AG04450 (cell line): Measurements from ENCODE around the gene C10orf67. TPM values are rescaled to one million over a fixed set of nuclear protein-coding genes. Genes with fewer than 3 reads are reported as not detected.

Experiments
- CTCF ChIA-PET: fragments of 300-600, 350-600 bp; formaldehyde crosslinking; extraction: SDS; loops from one replicate; lab custom pipeline; 2022; ENCODE audit warnings: antibody characterized with exemption, inconsistent platforms; lab: Charles Lee
- POLR2A ChIA-PET: fragments of 350-600 bp; formaldehyde crosslinking; extraction: SDS; loops from one replicate; lab custom pipeline; 2021; ENCODE audit warnings: antibody characterized with exemption, inconsistent platforms; lab: Yijun Ruan, JAX
- DNase-seq: peaks from one replicate; pipeline ENCODE4 v3.0.0-alpha.2; 2011; ENCODE audit warnings: low read depth, low spot score
- H3K27ac ChIP-seq: one replicate; pipeline ENCODE4 v1.5.1; 2012; ENCODE audit warnings: low read depth, low read length, control low read depth
- H3K27me3 ChIP-seq: one replicate; pipeline ENCODE4 v1.6.0; 2012; ENCODE audit warnings: low read length; ENCODE audit not compliant: control insufficient read depth, insufficient read depth
- H3K4me3 ChIP-seq: 2 replicates; pipeline ENCODE4 v1.5.1; 2011; ENCODE audit warnings: mild to moderate bottlenecking, low read depth, low read length, control low read depth
- H3K9me3 ChIP-seq: 2 replicates; pipeline ENCODE4 v1.5.1; 2012; ENCODE audit warnings: low read length; ENCODE audit not compliant: control insufficient read depth, insufficient read depth
- polyA plus RNA-seq: library from polyadenylated mRNA; depleted of rRNA; stranded (reverse); fragments of >200 nt; gene quantifications from 2 replicates; pipeline ENCODE4 v1.2.3, GENCODE V29; 2011
- TF ChIP-seq, protein P1 (sequence below): IDR thresholded peaks from 2 replicates; pipeline ENCODE4 v1.5.1; 2011; ENCODE audit warnings: low read depth, low read length, control low read depth, inconsistent platforms

Gene C10orf67
- polyA plus RNA-seq, 1 experiment, result 0.14 TPM

DNA sequence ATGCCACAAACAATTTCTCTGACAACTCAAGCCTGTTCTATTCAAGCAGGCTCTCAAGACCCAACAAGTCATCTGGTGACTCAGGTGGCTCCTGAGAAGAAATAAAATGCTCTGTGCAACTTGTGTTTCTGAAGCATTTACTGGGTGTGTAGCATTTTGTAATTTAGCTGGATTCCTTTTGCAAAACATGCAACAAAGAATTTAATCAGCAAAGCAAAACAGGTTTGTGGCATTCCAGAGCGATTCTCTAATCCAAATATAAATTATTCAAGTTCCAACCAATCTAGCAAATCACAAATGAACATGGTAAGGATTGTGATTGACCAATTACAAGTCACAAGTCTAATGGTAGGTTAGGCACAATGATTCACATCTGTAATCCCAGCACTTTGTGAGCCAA, 39.8 kb upstream of the C10orf67 start:
- TF ChIP-seq, protein P1, sequence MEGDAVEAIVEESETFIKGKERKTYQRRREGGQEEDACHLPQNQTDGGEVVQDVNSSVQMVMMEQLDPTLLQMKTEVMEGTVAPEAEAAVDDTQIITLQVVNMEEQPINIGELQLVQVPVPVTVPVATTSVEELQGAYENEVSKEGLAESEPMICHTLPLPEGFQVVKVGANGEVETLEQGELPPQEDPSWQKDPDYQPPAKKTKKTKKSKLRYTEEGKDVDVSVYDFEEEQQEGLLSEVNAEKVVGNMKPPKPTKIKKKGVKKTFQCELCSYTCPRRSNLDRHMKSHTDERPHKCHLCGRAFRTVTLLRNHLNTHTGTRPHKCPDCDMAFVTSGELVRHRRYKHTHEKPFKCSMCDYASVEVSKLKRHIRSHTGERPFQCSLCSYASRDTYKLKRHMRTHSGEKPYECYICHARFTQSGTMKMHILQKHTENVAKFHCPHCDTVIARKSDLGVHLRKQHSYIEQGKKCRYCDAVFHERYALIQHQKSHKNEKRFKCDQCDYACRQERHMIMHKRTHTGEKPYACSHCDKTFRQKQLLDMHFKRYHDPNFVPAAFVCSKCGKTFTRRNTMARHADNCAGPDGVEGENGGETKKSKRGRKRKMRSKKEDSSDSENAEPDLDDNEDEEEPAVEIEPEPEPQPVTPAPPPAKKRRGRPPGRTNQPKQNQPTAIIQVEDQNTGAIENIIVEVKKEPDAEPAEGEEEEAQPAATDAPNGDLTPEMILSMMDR, result no peak
- POLR2A ChIA-PET, result no interaction called here

DNA sequence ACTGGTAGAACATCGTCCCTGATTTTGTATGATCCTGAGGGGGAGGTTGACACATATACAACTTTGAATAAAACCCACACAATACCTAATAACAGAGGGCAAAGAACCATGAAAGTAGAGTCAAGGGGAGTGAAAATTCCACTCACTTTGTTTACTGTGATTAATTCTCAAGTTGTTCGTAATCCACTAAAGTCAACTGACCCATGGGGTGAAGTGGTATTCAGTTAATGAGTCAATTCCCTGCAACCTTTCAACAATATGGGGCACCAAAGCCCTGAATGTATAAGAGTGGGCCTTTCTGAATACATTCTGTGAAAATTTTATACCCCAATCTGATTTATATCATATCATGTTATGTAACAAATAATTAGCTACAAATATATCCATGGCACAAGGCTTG, 39.0 kb upstream of the C10orf67 start:
- CTCF ChIA-PET, result interaction anchor here (1.1 kb wide), 1 partner anchor 133 kb away, joined by 4 read pairs; no protein-coding TSS in a partner anchor

More for the DNA sequence above, 39.8 kb upstream of the C10orf67 start:
- Histone ChIP-seq H3K27me3 (peaks cover 2% of the 10 kb centered on the region), H3K27ac (no peak overlapping the region), H3K9me3 (no peaks in the 10 kb centered on the region), H3K4me3 (no peak overlapping the region)
- DNase-seq, result no peak
- CTCF ChIA-PET, result interaction anchor here (1.1 kb wide), 1 partner anchor 132 kb away, joined by 4 read pairs; no protein-coding TSS in a partner anchor

DNA sequence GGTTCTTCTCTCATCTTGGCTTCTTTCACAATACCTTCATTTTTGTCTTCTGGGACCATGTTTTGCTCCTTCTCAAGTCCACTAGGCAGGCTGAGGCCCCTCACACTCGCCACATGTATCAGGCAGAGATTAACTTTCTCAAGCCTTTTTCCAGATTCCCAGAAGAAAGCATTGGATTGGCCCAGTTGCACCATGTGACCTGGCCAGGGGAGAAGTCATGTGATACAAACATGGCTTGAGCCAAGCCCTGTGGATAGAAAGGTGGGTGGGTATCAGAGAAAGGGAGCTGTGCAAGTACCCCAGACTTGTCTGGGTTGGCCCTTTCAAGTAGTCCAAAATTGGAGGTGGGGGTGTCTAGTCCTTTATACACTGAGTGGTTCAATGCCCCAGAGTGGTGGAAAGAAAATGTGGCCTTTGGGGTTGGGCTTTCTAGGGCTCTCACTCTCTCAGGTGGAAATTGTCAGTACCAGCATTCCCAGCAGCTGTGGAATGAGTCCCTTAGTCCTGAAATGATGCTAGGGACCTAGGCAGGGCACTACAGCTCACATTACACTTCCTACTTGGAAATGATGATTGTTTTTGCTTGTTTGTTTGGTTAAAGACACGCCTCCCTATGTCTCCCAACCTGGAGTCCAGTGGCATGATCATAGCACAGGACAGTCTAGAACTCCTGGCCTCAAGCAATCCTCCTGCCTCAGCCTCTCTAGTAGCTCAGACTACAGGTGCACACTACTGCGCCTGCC, 36.9 kb upstream of the C10orf67 start:
- no peak overlapping the region for H3K27ac ChIP-seq
- DNase-seq, result no peak
- H3K27me3 ChIP-seq, result peaks cover 2% of the 10 kb centered on the region
- ChIA-PET POLR2A (no interaction called here), CTCF (no interaction called here)
- H3K4me3 ChIP-seq, result no peak overlapping the region
- TF ChIP-seq, protein P1, result no peak
- no peaks in the 10 kb centered on the region for H3K9me3 ChIP-seq

More for the DNA sequence above, 39.0 kb upstream of the C10orf67 start:
- DNase-seq, result no peak
- H3K27ac ChIP-seq, result no peak overlapping the region
- H3K4me3 ChIP-seq, result no peak overlapping the region
- POLR2A ChIA-PET, result no interaction called here
- no peaks in the 10 kb centered on the region for H3K9me3 ChIP-seq
- TF ChIP-seq, protein P1, result no peak
- peaks cover 2% of the 10 kb centered on the region for H3K27me3 ChIP-seq

DNA sequence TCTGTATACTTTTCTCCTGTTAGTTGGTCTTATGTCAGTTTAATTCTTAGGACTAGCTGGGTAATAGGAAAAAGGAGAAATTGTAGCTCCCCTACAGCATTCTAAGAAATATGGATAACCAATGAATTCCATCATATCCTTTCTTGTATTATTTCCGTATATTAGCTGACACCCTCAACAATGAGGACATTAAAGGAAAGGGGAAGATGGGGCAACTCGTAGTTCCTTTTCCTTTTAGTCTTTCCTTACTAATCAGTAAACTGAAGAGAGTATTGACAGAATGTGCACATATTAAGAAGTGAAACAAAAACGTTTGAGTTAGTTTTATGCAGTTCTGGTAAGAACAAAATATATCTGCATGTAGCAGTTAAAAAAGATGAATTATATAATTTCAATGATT, 35.1 kb upstream of the C10orf67 start:
- Histone ChIP-seq H3K27ac (no peak overlapping the region), H3K9me3 (no peaks in the 10 kb centered on the region), H3K4me3 (no peak overlapping the region), H3K27me3 (peaks cover 2% of the 10 kb centered on the region)
- ChIA-PET CTCF (no interaction called here), POLR2A (no interaction called here)
- DNase-seq, result no peak
- TF ChIP-seq, protein P1, result no peak

DNA sequence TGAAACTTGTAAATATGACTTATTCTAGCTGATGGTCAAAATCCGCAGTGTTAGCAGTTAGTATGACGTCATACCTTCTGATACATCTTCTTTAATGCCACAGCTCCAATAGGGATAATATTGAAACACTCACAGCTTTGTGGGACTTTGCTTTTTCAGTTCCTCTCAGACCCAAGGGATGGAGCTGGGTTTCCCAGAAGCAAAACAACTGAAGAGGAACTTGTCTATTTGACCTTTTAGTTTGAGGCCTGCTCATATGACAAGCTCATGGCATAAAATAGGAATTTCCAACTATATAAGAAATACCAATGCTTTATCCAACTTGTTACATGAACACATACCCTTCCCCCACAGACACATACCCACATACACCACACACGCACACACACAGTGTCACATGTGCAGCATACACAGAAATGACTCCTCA, 31.6 kb upstream of the C10orf67 start:
- no peak for DNase-seq
- H3K9me3 ChIP-seq, result no peaks in the 10 kb centered on the region
- no peaks in the 10 kb centered on the region for H3K27me3 ChIP-seq
- ChIA-PET CTCF (interaction anchor here (0.7 kb wide), 1 partner anchor 61 kb away, joined by 3 read pairs; no protein-coding TSS in a partner anchor), POLR2A (no interaction called here)
- TF ChIP-seq, protein P1, result no peak
- no peak overlapping the region for H3K4me3 ChIP-seq
- no peak overlapping the region for H3K27ac ChIP-seq
